Smooth muscle cell of the coronary artery (primary cell): ENCODE data around the gene CD2AP. TPM values are rescaled to one million over a fixed set of nuclear protein-coding genes. Genes with fewer than 3 reads are reported as not detected.

ENCODE experiments used
- total RNA-seq: library from RNA; depleted of rRNA; stranded (reverse); fragments of >200 nt; gene quantifications from 2 replicates; pipeline ENCODE4 v1.2.3, GENCODE V29; 2014; ENCODE audit warnings: low replicate concordance

The CD2AP gene
- total RNA-seq, result 7.4 and 15.6 TPM in 2 replicates

GRCh38 chr6:47477497-47478232 is at the start of gene CD2AP:
CD2AP (plus strand) TSS chr6:47477789; CDS start chr6:47478245, 456 bp downstream.

Other genes starting within 250 kb of the CD2AP start
- 17.1 and 19.7 TPM in 2 replicates for gene TNFRSF21, start 167.9 kb upstream of the CD2AP start, total RNA-seq
- not detected in 2 replicates for gene ADGRF4, start 220.8 kb downstream of the CD2AP start, total RNA-seq